NT2/D1 (cell line): ENCODE results near the gene LYZL1.

Experiments
- DNase-seq: peaks from one replicate; pipeline ENCODE4 v3.0.0-alpha.2; 2011; ENCODE audit warnings: low read depth, low spot score
- H3K27me3 ChIP-seq: 2 replicates; pipeline ENCODE4 v1.6.0; 2011; ENCODE audit warnings: mild to moderate bottlenecking; ENCODE audit not compliant: insufficient read length, insufficient read depth
- H3K36me3 ChIP-seq: 2 replicates; pipeline ENCODE4 v1.6.1; 2011; ENCODE audit warnings: mild to moderate bottlenecking, low read length, mixed read lengths; ENCODE audit not compliant: insufficient read depth, insufficient read length
- H3K4me1 ChIP-seq: 2 replicates; pipeline ENCODE4 v1.5.1; 2011; ENCODE audit not compliant: insufficient read depth, insufficient read length
- H3K4me3 ChIP-seq: 2 replicates; pipeline ENCODE4 v1.5.1; 2011; ENCODE audit warnings: low read depth; ENCODE audit not compliant: insufficient read length
- H3K9ac ChIP-seq: 2 replicates; pipeline ENCODE4 v1.6.0; 2011; ENCODE audit warnings: low read depth; ENCODE audit not compliant: insufficient read length
- H3K9me3 ChIP-seq: 2 replicates; pipeline ENCODE4 v1.5.1; 2011; ENCODE audit warnings: mild to moderate bottlenecking, low read length; ENCODE audit not compliant: insufficient read depth
- SUZ12 ChIP-seq: IDR thresholded peaks from 2 replicates; pipeline ENCODE4 v1.6.1; 2011; ENCODE audit not compliant: insufficient read length, insufficient read depth; ENCODE audit errors: extremely low read depth
- YY1 ChIP-seq: IDR thresholded peaks from 2 replicates; pipeline ENCODE4 v1.6.1; 2011; ENCODE audit not compliant: insufficient read length, insufficient read depth
- ZNF274 ChIP-seq: IDR thresholded peaks from 2 replicates; pipeline ENCODE4 v1.6.1; 2011; ENCODE audit warnings: mild to moderate bottlenecking, low read depth, low read length

Gene LYZL1

DNA sequence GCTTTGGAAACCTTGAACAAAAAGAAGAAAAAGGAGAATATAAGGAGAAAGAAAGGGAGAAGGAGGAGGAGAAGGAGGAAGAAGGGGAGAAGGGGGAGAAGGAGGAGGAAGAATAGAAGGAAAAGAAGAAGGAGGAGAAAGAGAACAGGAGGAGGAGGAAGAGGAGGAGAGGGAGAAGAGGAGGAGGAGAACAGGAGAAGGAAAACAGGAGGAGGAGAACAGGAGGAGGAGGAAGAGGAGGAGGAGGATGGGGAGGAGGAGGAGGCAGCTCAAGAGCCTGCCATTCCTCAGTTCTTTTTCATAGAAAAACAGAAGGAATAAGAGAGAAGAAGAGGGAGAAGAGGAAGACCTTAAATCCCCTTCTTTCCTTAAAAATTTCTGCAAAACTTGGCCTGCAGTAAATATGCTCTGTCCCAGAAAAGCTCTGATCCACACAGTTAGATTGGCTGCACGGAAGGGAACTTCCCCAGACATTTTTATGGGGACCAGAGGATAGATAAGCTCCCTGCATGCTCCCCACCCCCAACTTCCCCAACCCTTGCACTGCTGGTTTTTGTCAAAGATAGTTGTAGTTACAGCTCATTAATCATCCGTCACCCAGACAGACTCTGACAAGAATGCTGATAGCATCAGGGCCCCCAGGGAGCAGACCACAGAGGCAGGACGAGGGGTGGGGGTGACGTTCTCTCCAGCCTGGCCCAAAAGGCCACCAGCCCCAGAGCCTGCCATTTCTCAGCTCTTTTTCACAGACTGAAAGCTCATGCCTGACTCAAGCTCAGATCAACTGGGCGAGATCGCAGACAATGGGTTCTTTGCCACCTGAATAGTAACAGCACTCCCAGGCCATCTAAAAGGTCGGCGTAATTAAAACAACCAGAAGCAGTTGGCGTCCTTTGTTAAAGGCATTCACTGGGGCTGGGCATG is 34.5 kb upstream of the LYZL1 start:
- TF ChIP-seq YY1 (peak; percentile 8), ZNF274 (no peak)
- peaks cover 3% of the 10 kb centered on the region for H3K4me1 ChIP-seq
- peak; percentile 39 for DNase-seq

GRCh38 chr10:29255104-29255503 is 33.8 kb upstream of the LYZL1 start:
- Histone ChIP-seq H3K4me1 (peaks cover 3% of the 10 kb centered on the region), H3K27me3 (no peaks in the 10 kb centered on the region), H3K36me3 (no peaks in the 10 kb centered on the region), H3K4me3 (no peak overlapping the region), H3K9me3 (no peaks in the 10 kb centered on the region), H3K9ac (no peak overlapping the region)
- DNase-seq = no peak
- no peak for TF ChIP-seq ZNF274
- no peak for TF ChIP-seq YY1
- TF ChIP-seq SUZ12 = no peak

More for the DNA sequence above, 34.5 kb upstream of the LYZL1 start:
- no peaks in the 10 kb centered on the region for H3K36me3 ChIP-seq
- H3K27me3 ChIP-seq = no peaks in the 10 kb centered on the region
- H3K9ac ChIP-seq = no peak overlapping the region
- peaks cover 5% of the 10 kb centered on the region; the same call in 1 of the 2 replicates for H3K9me3 ChIP-seq
- no peak overlapping the region for H3K4me3 ChIP-seq

DNA sequence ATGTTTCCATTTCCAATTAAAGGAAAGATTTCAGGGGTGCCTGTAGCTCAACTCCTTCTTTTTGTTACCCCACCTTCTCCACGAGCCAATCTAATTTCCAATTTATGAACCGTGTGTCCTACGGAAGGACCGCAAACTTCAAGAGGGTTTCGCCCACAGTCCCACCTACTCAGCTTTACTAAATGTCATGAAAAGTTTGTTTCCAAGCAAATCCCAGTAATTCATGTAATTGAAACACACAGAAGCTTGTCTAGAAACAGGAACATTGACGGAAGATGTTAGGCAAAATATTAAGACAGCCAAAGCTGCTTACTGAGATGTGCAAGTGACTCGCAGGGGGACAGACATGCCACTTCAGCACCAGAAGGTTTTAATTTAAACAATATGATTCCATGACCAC is 32.9 kb upstream of the LYZL1 start:
- DNase-seq = no peak
- no peaks in the 10 kb centered on the region for H3K36me3 ChIP-seq
- no peak overlapping the region for H3K4me3 ChIP-seq
- no peak overlapping the region for H3K9ac ChIP-seq
- no peak for TF ChIP-seq SUZ12
- H3K9me3 ChIP-seq = no peaks in the 10 kb centered on the region
- peaks cover 3% of the 10 kb centered on the region for H3K4me1 ChIP-seq
- H3K27me3 ChIP-seq = no peaks in the 10 kb centered on the region

GRCh38 chr10:29256586-29256985 is 32.3 kb upstream of the LYZL1 start:
- Histone ChIP-seq H3K4me3 (no peak overlapping the region), H3K9me3 (no peaks in the 10 kb centered on the region), H3K27me3 (no peaks in the 10 kb centered on the region), H3K4me1 (peaks cover 3% of the 10 kb centered on the region), H3K36me3 (no peaks in the 10 kb centered on the region), H3K9ac (no peak overlapping the region)
- DNase-seq = no peak
- no peak for TF ChIP-seq ZNF274
- no peak for TF ChIP-seq SUZ12
- no peak for TF ChIP-seq YY1

GRCh38 chr10:29257106-29257783 is 31.6 kb upstream of the LYZL1 start:
- Histone ChIP-seq H3K9me3 (no peaks in the 10 kb centered on the region), H3K36me3 (no peaks in the 10 kb centered on the region), H3K27me3 (no peaks in the 10 kb centered on the region), H3K9ac (no peak overlapping the region), H3K4me1 (peaks cover 3% of the 10 kb centered on the region), H3K4me3 (no peak overlapping the region)
- no peak for TF ChIP-seq ZNF274
- TF ChIP-seq SUZ12 = no peak
- TF ChIP-seq YY1 = no peak
- no peak for DNase-seq

DNA sequence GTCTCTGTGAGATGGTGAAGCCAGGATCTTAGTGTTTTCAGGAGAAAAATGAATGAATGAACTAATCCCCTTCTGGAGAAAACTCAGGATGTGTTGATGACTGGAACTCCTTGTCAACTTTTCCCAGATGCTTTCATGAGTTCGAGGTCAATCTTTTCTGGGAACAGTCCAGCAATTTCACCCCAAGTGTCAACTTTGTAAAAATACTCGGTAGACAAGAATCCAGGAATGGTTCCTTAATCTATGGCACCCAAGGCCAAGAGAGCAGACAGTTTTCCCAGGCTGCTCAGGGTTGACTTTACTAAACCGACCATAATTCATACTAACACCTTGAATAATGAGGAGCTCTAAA is 31.1 kb upstream of the LYZL1 start:
- peaks cover 3% of the 10 kb centered on the region for H3K4me1 ChIP-seq
- no peaks in the 10 kb centered on the region for H3K36me3 ChIP-seq
- no peak for DNase-seq
- TF ChIP-seq ZNF274 = no peak
- TF ChIP-seq YY1 = no peak
- no peak for TF ChIP-seq SUZ12
- H3K4me3 ChIP-seq = no peak overlapping the region
- no peak overlapping the region for H3K9ac ChIP-seq
- no peaks in the 10 kb centered on the region for H3K27me3 ChIP-seq
- no peaks in the 10 kb centered on the region for H3K9me3 ChIP-seq

DNA sequence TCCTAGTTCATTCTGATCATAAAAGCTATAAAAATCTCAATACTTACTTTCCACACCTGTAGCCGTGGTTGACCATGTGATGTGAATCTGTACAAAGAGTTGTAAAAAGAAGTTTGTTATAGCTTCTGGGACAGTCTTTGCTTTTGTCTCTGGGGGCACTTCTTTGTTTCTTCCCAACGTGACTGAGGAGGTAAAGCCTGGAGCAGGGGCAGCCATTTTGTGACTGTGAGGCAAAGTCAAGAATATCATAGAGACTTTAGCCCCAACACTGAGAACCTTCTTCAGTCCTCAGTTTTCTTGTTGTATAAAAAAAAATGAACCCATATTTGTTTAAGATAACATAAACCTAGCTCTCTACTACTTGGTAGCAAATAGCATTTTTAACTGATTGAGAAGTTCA is 29.4 kb upstream of the LYZL1 start:
- no peak for DNase-seq
- no peaks in the 10 kb centered on the region for H3K27me3 ChIP-seq
- TF ChIP-seq YY1 = no peak
- no peak for TF ChIP-seq SUZ12
- no peak for TF ChIP-seq ZNF274
- peaks cover 3% of the 10 kb centered on the region for H3K4me1 ChIP-seq
- no peak overlapping the region for H3K4me3 ChIP-seq
- H3K9ac ChIP-seq = no peak overlapping the region
- H3K9me3 ChIP-seq = no peaks in the 10 kb centered on the region
- H3K36me3 ChIP-seq = no peaks in the 10 kb centered on the region
